ENCODE results near the gene LCN6.
A peak's percentile ranks its signal among the peaks of the same experiment; 100 is the strongest.
"Not testable (repeated sequence)": the region's sequence is repeated elsewhere in the genome, so short reads cannot be mapped to it uniquely, and the experiment has no call there.

LCN6 gene

GRCh38 chr9:136782452-136782851, 34.1 kb upstream of the LCN6 start:
- no peak for DNase-seq

GRCh38 chr9:136779808-136780207, 31.5 kb upstream of the LCN6 start:
- no peak for DNase-seq

GRCh38 chr9:136777359-136777758, 29.0 kb upstream of the LCN6 start:
- no peak for DNase-seq

- no peak for DNase-seq
These were observed 28.6 kb upstream of the LCN6 start for GRCh38 chr9:136776947-136777346.

GRCh38 chr9:136775191-136775590, 26.9 kb upstream of the LCN6 start:
- no peak for DNase-seq

GRCh38 chr9:136774416-136775045, 26.2 kb upstream of the LCN6 start:
- DNase-seq, result no peak

GRCh38 chr9:136773386-136774044, 25.2 kb upstream of the LCN6 start:
- no peak for DNase-seq

GRCh38 chr9:136771907-136772415, 23.6 kb upstream of the LCN6 start:
- DNase-seq, result no peak

- DNase-seq, result peak; percentile 46 to 51
These were observed 21.4 kb upstream of the LCN6 start for GRCh38 chr9:136769710-136770191.

- peak; percentile 30 to 35 for DNase-seq
These were observed 18.2 kb upstream of the LCN6 start for GRCh38 chr9:136766410-136767120.

GRCh38 chr9:136765745-136766409, 17.6 kb upstream of the LCN6 start:
- DNase-seq, result not testable (repeated sequence)

- no peak for DNase-seq
These were observed 16.7 kb upstream of the LCN6 start for GRCh38 chr9:136765041-136765440.

GRCh38 chr9:136764301-136764891, 16.1 kb upstream of the LCN6 start, which contains the start of gene LCN15:
Gene LCN15, minus strand, starts transcription at chr9:136764518. Its CDS starts 30 bp downstream, at chr9:136764488.
- DNase-seq, result no peak

GRCh38 chr9:136763649-136764035, 15.3 kb upstream of the LCN6 start:
- no peak for DNase-seq

- DNase-seq, result peak; percentile 33 to 47
These were observed 14.8 kb upstream of the LCN6 start for GRCh38 chr9:136762915-136763648.

- DNase-seq, result no peak
These were observed 13.9 kb upstream of the LCN6 start for GRCh38 chr9:136762221-136762691.

- DNase-seq, result no peak
These were observed 13.2 kb upstream of the LCN6 start for GRCh38 chr9:136761545-136761981.

GRCh38 chr9:136760834-136761544, 12.7 kb upstream of the LCN6 start:
- DNase-seq, result not testable (repeated sequence)

- DNase-seq, result no peak
These were observed 12.1 kb upstream of the LCN6 start for GRCh38 chr9:136760424-136760823.

- DNase-seq, result no peak
These were observed 11.4 kb upstream of the LCN6 start for GRCh38 chr9:136759436-136760325.
